Measurements from ENCODE around the gene GAS6. TPM values are rescaled to one million over a fixed set of nuclear protein-coding genes. Genes with fewer than 3 reads are reported as not detected.

GAS6 gene
- total and polyA plus RNA-seq, 2 donors (not counting 1 experiment from before 2014, with no cell fraction given): 0.25 to 0.78 TPM

- CTCF ChIA-PET: no interaction called here
- POLR2A ChIA-PET: no interaction called here
- Histone ChIP-seq H3K27ac (ENCODE audit: low read length in 2 of 2) (no peak overlapping the region), H4K20me1 (ENCODE audit: control insufficient read depth, insufficient read depth, low read length, poor library complexity, severe bottlenecking) (no peaks in the 10 kb centered on the region), H3K4me1 (ENCODE audit: control insufficient read depth in 2 of 2, insufficient read depth in 2 of 2, low read length in 2 of 2) (no peaks in the 10 kb centered on the region), H3K79me2 (ENCODE audit: control insufficient read depth, insufficient read depth, low read length) (no peaks in the 10 kb centered on the region), H3K4me2 (replicated peaks; ENCODE audit: low read depth, low read length, poor library complexity, severe bottlenecking) (no peak overlapping the region), H3K36me3 (replicated peaks in 1 of 2; ENCODE audit: control extremely low read depth in 1 of 2, control insufficient read depth in 1 of 2, extremely low read depth in 1 of 2, insufficient read depth in 2 of 2, low read length in 1 of 2) (no peaks in the 10 kb centered on the region), H2AFZ (ENCODE audit: insufficient read depth, low read depth, low read length, poor library complexity, severe bottlenecking) (no peak overlapping the region), H3K9me3 (ENCODE audit: control extremely low read depth in 1 of 3, control insufficient read depth in 2 of 3, insufficient read depth in 1 of 3, low read length in 2 of 3) (peaks cover 0 to 16% (median 0%) of the 10 kb centered on the region in 3 donors), H3K4me3 (ENCODE audit: control extremely low read depth in 1 of 5, extremely low read depth in 1 of 5, insufficient read depth in 1 of 5, low read depth in 2 of 5, low read length in 4 of 5) (no peak overlapping the region), H3K27me3 (replicated peaks in 1 of 4; ENCODE audit: control extremely low read depth in 1 of 4, control insufficient read depth in 3 of 4, insufficient read depth in 4 of 4, low read length in 3 of 4) (no peaks in the 10 kb centered on the region), H3K9ac (ENCODE audit: low read length) (no peak overlapping the region)
- no peak for DNase-seq
- H3K27me3 Mint-ChIP-seq: no peaks in the 10 kb centered on the region
- H3K4me1 Mint-ChIP-seq: no peaks in the 10 kb centered on the region
- H3K4me3 Mint-ChIP-seq: no peak overlapping the region
- no peak overlapping the region for H3K27ac Mint-ChIP-seq
- ATAC-seq (ENCODE audit: low read depth): no peak
- intact Hi-C loops (cut with micrococcal nuclease): no loop called here
- no peaks in the 10 kb centered on the region for H3K9me3 Mint-ChIP-seq (ENCODE audit: insufficient read depth)
- TF ChIP-seq, protein P1, sequence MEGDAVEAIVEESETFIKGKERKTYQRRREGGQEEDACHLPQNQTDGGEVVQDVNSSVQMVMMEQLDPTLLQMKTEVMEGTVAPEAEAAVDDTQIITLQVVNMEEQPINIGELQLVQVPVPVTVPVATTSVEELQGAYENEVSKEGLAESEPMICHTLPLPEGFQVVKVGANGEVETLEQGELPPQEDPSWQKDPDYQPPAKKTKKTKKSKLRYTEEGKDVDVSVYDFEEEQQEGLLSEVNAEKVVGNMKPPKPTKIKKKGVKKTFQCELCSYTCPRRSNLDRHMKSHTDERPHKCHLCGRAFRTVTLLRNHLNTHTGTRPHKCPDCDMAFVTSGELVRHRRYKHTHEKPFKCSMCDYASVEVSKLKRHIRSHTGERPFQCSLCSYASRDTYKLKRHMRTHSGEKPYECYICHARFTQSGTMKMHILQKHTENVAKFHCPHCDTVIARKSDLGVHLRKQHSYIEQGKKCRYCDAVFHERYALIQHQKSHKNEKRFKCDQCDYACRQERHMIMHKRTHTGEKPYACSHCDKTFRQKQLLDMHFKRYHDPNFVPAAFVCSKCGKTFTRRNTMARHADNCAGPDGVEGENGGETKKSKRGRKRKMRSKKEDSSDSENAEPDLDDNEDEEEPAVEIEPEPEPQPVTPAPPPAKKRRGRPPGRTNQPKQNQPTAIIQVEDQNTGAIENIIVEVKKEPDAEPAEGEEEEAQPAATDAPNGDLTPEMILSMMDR (IDR thresholded peaks at IDR 0.05): no peak
- TF ChIP-seq EZH2 (IDR thresholded peaks at IDR 0.05; ENCODE audit: borderline replicate concordance, insufficient read depth, low read depth, low read length, poor library complexity, severe bottlenecking): no peak
- 63% methylated on average over 25 of the region's 25 CpGs for WGBS (ENCODE audit: insufficient coverage)
These were observed 61.1 kb downstream of the GAS6 start for GRCh38 chr13:113802761-113803160.

DNA sequence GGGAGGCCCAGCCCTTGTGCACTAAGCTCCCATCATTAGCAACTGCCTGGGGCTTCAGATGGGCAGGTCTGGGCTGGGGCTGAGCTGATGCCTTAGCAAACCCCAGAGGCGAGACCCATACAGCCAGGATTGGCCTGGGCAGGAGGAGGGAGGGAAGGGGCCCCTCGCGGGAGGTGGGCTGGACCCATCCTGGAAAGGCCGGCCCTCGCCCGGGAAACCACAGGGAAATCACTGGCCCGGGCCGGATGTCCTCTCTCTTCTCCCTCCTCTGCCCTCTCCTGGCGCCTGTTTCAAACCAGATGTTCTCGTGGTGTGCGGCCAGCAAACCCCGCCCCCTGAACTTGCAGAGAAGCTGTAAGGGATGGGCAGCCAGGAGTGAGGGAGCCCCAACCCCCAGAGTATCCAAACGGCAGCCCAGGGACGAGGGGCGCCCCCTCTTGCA is 61.8 kb downstream of the GAS6 start:
- Histone ChIP-seq H3K27me3 (replicated peaks in 1 of 4; ENCODE audit: control extremely low read depth in 1 of 4, control insufficient read depth in 3 of 4, insufficient read depth in 4 of 4, low read length in 3 of 4) (no peaks in the 10 kb centered on the region), H2AFZ (ENCODE audit: insufficient read depth, low read depth, low read length, poor library complexity, severe bottlenecking) (no peak overlapping the region), H3K9ac (ENCODE audit: low read length) (no peak overlapping the region), H3K27ac (ENCODE audit: low read length in 2 of 2) (no peak overlapping the region), H3K4me3 (ENCODE audit: control extremely low read depth in 1 of 5, extremely low read depth in 1 of 5, insufficient read depth in 1 of 5, low read depth in 2 of 5, low read length in 4 of 5) (no peak overlapping the region), H3K36me3 (replicated peaks in 1 of 2; ENCODE audit: control extremely low read depth in 1 of 2, control insufficient read depth in 1 of 2, extremely low read depth in 1 of 2, insufficient read depth in 2 of 2, low read length in 1 of 2) (no peaks in the 10 kb centered on the region), H3K4me1 (ENCODE audit: control insufficient read depth in 2 of 2, insufficient read depth in 2 of 2, low read length in 2 of 2) (no peaks in the 10 kb centered on the region), H3K4me2 (replicated peaks; ENCODE audit: low read depth, low read length, poor library complexity, severe bottlenecking) (no peak overlapping the region), H3K9me3 (ENCODE audit: control extremely low read depth in 1 of 3, control insufficient read depth in 2 of 3, insufficient read depth in 1 of 3, low read length in 2 of 3) (peaks cover 0 to 10% (median 0%) of the 10 kb centered on the region in 3 donors), H3K79me2 (ENCODE audit: control insufficient read depth, insufficient read depth, low read length) (no peaks in the 10 kb centered on the region), H4K20me1 (ENCODE audit: control insufficient read depth, insufficient read depth, low read length, poor library complexity, severe bottlenecking) (no peaks in the 10 kb centered on the region)
- CTCF ChIA-PET: no interaction called here
- TF ChIP-seq EZH2 (IDR thresholded peaks at IDR 0.05; ENCODE audit: borderline replicate concordance, insufficient read depth, low read depth, low read length, poor library complexity, severe bottlenecking): no peak
- TF ChIP-seq, protein P1 (IDR thresholded peaks at IDR 0.05): no peak
- DNase-seq: no peak
- POLR2A ChIA-PET: no interaction called here
- ATAC-seq (ENCODE audit: low read depth): no peak
- H3K4me3 Mint-ChIP-seq: no peak overlapping the region
- H3K27ac Mint-ChIP-seq: no peak overlapping the region
- intact Hi-C loops (cut with micrococcal nuclease): no loop called here
- 6% methylated on average over 10 of the region's 15 CpGs for WGBS (ENCODE audit: insufficient coverage)
- no peaks in the 10 kb centered on the region for H3K27me3 Mint-ChIP-seq
- H3K4me1 Mint-ChIP-seq: no peaks in the 10 kb centered on the region
- H3K9me3 Mint-ChIP-seq (ENCODE audit: insufficient read depth): no peaks in the 10 kb centered on the region
